Activated naive CD4-positive, alpha-beta T cell treated with anti-CD3 and anti-CD28 coated beads, Interleukin-2, amount 50 U/mL, for 72 hours (primary cell): ENCODE measurements around the gene FLYWCH1. TPM values are rescaled to one million over a fixed set of nuclear protein-coding genes. Genes with fewer than 3 reads are reported as not detected.
A peak's percentile ranks its signal among the peaks of the same experiment; 100 is the strongest.

Source experiments
- ATAC-seq, 2 donors: fragments of 150-1000 bp; cut with Tn5 transposase; 2 replicates each; pipeline ENCODE4 v1.10.0; 2021; ENCODE audit warnings: mild to moderate bottlenecking in 2 of 2, moderate library complexity in 2 of 2
- DNase-seq, 2 donors: peaks; one replicate each; pipeline ENCODE4 v3.0.0; 2021 to 2022; ENCODE audit warnings: low spot score in 2 of 2
- H3K27ac Mint-ChIP-seq, 2 donors: one replicate each; pipeline ENCODE4 v1.8.0; 2022; ENCODE audit warnings: mild to moderate bottlenecking in 2 of 2, mixed read lengths in 2 of 2
- H3K36me3 Mint-ChIP-seq, 2 donors: one replicate each; pipeline ENCODE4 v1.8.0; 2022; ENCODE audit warnings: mixed read lengths in 2 of 2
- H3K9me3 Mint-ChIP-seq, 2 donors: one replicate each; pipeline ENCODE4 v1.8.0; 2022; ENCODE audit warnings: mixed read lengths in 2 of 2
- total RNA-seq, 2 donors: library from RNA; stranded (reverse); gene quantifications; one replicate each; pipeline ENCODE4 v1.2.3, GENCODE V29; 2022

Gene FLYWCH1
- total RNA-seq, 2 donors from 2014 or later: 28.8 to 55.4 TPM

GRCh38 chr16:2969545-2970521 is 58.1 kb downstream of the FLYWCH1 start:
- DNase-seq (peak; percentile 81 to 89), ATAC-seq (peak; percentile 51 to 75)
- H3K36me3 Mint-ChIP-seq: peaks cover 0 to 24% of the 10 kb centered on the region in 2 donors
- no peaks in the 10 kb centered on the region for H3K9me3 Mint-ChIP-seq
- peak overlapping the region in 1 of 2 donors; percentile 65 for H3K27ac Mint-ChIP-seq

GRCh38 chr16:2970563-2970962 is 58.8 kb downstream of the FLYWCH1 start:
- DNase-seq (no peak), ATAC-seq (no peak)
- Mint-ChIP-seq H3K27ac (peak overlapping the region in 1 of 2 donors; percentile 65), H3K9me3 (no peaks in the 10 kb centered on the region), H3K36me3 (peaks cover 0 to 24% of the 10 kb centered on the region in 2 donors)

- no peaks in the 10 kb centered on the region for H3K9me3 Mint-ChIP-seq
- H3K27ac Mint-ChIP-seq: peak overlapping the region; percentile 65 to 72
- ATAC-seq: no peak
- no peak for DNase-seq
- peaks cover 6 to 32% of the 10 kb centered on the region in 2 donors for H3K36me3 Mint-ChIP-seq
These were observed 59.6 kb downstream of the FLYWCH1 start for GRCh38 chr16:2971134-2971984.

- no peaks in the 10 kb centered on the region for H3K9me3 Mint-ChIP-seq
- H3K36me3 Mint-ChIP-seq: peaks cover 6 to 33% of the 10 kb centered on the region in 2 donors
- peak overlapping the region; percentile 37 to 65 for H3K27ac Mint-ChIP-seq
- ATAC-seq: no peak
- no peak for DNase-seq
These were observed 60.5 kb downstream of the FLYWCH1 start for GRCh38 chr16:2971985-2972784.

GRCh38 chr16:2973093-2973492 is 61.4 kb downstream of the FLYWCH1 start:
- DNase-seq (no peak), ATAC-seq (no peak)
- H3K27ac Mint-ChIP-seq: peak overlapping the region in 1 of 2 donors; percentile 65
- peaks cover 11 to 36% of the 10 kb centered on the region in 2 donors for H3K36me3 Mint-ChIP-seq
- no peaks in the 10 kb centered on the region for H3K9me3 Mint-ChIP-seq

GRCh38 chr16:2973605-2974318 is 62.0 kb downstream of the FLYWCH1 start:
- Mint-ChIP-seq H3K27ac (peak overlapping the region in 1 of 2 donors; percentile 37), H3K9me3 (no peaks in the 10 kb centered on the region), H3K36me3 (peaks cover 12 to 31% of the 10 kb centered on the region in 2 donors)
- no peak for ATAC-seq
- no peak for DNase-seq

GRCh38 chr16:2974319-2975056 is 62.8 kb downstream of the FLYWCH1 start:
- H3K27ac Mint-ChIP-seq: peak overlapping the region in 1 of 2 donors; percentile 37
- ATAC-seq (no peak), DNase-seq (no peak)
- no peaks in the 10 kb centered on the region for H3K9me3 Mint-ChIP-seq
- peaks cover 15 to 34% of the 10 kb centered on the region in 2 donors for H3K36me3 Mint-ChIP-seq

- H3K27ac Mint-ChIP-seq: no peak overlapping the region
- DNase-seq: no peak
- ATAC-seq: no peak
- no peaks in the 10 kb centered on the region for H3K9me3 Mint-ChIP-seq
- peaks cover 19 to 37% of the 10 kb centered on the region in 2 donors for H3K36me3 Mint-ChIP-seq
These were observed 63.5 kb downstream of the FLYWCH1 start for GRCh38 chr16:2975161-2975795.

GRCh38 chr16:2976201-2976600 is 64.5 kb downstream of the FLYWCH1 start:
- H3K27ac Mint-ChIP-seq: no peak overlapping the region
- DNase-seq (no peak), ATAC-seq (no peak)
- no peaks in the 10 kb centered on the region for H3K9me3 Mint-ChIP-seq
- H3K36me3 Mint-ChIP-seq: peaks cover 19 to 28% of the 10 kb centered on the region in 2 donors

GRCh38 chr16:2976673-2977072 is 64.9 kb downstream of the FLYWCH1 start:
- no peak for ATAC-seq
- no peak for DNase-seq
- no peak overlapping the region for H3K27ac Mint-ChIP-seq
- H3K36me3 Mint-ChIP-seq: peaks cover 19 to 28% of the 10 kb centered on the region in 2 donors
- no peaks in the 10 kb centered on the region for H3K9me3 Mint-ChIP-seq

- no peak for DNase-seq
- peaks cover 19 to 23% of the 10 kb centered on the region in 2 donors for H3K36me3 Mint-ChIP-seq
- H3K9me3 Mint-ChIP-seq: no peaks in the 10 kb centered on the region
- ATAC-seq: no peak
- peak overlapping the region in 1 of 2 donors; percentile 56 for H3K27ac Mint-ChIP-seq
These were observed 65.7 kb downstream of the FLYWCH1 start for GRCh38 chr16:2977440-2977839.

- ATAC-seq: peak; percentile 12 to 38
- DNase-seq: no peak
- Mint-ChIP-seq H3K36me3 (peaks cover 19 to 20% of the 10 kb centered on the region in 2 donors), H3K9me3 (no peaks in the 10 kb centered on the region), H3K27ac (peak overlapping the region; percentile 86 to 89)
These were observed 68.0 kb downstream of the FLYWCH1 start for GRCh38 chr16:2979669-2980226.

- Mint-ChIP-seq H3K9me3 (no peaks in the 10 kb centered on the region), H3K27ac (peak within 1 kb of the TSS; percentile 86 to 89), H3K36me3 (peaks cover 19 to 20% of the 10 kb centered on the region in 2 donors)
- ATAC-seq (peak; percentile 83 to 87), DNase-seq (peak; percentile 98)
These were observed 68.8 kb downstream of the FLYWCH1 start, which contains the start of gene PKMYT1 for GRCh38 chr16:2980227-2981176. TSS of gene PKMYT1 (minus strand) at chr16:2980446. CDS start at chr16:2979657, 789 bp downstream.
